Uterus (tissue), 2 donors: ENCODE data around the gene CNTNAP4.

ENCODE experiments used
- POLR2A ChIP-seq, 2 donors: fragments of 450-650 bp; IDR thresholded peaks; one replicate each; pipeline ENCODE4 v1.6.1; 2016; ENCODE audit warnings: antibody characterized with exemption in 2 of 2, mild to moderate bottlenecking in 1 of 2, moderate library complexity in 1 of 2
- TF ChIP-seq, protein P1 (sequence below), 4 experiments: fragments of 200-600 bp in 2 of 4; fragments of 450-650 bp in 2 of 4; sonication (generic) in 2 of 4; IDR thresholded peaks; one replicate each; pipeline ENCODE4 v1.5.1; 2016 to 2019; ENCODE audit warnings: antibody characterized with exemption in 4 of 4, mild to moderate bottlenecking in 2 of 4, moderate library complexity in 1 of 4

DNA sequence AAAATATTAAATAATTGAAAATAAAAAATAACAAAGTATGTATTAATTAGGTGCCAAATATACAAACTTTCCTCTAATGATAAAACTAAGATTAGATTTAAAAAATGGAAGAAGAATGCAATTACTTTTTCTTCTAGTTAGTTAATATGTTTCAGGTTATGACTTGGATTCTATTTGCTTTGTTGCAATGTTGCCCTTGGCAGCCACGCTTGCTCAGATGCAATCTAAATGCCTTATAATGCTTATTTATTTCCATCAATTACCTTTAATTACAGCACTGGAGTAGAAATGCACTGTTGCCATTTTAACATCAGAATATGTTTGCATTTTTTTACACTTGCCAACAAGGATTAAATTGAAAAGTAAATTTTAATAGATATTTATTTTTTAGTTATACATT lies 263.9 kb downstream of the CNTNAP4 start:
- TF ChIP-seq, protein P1, sequence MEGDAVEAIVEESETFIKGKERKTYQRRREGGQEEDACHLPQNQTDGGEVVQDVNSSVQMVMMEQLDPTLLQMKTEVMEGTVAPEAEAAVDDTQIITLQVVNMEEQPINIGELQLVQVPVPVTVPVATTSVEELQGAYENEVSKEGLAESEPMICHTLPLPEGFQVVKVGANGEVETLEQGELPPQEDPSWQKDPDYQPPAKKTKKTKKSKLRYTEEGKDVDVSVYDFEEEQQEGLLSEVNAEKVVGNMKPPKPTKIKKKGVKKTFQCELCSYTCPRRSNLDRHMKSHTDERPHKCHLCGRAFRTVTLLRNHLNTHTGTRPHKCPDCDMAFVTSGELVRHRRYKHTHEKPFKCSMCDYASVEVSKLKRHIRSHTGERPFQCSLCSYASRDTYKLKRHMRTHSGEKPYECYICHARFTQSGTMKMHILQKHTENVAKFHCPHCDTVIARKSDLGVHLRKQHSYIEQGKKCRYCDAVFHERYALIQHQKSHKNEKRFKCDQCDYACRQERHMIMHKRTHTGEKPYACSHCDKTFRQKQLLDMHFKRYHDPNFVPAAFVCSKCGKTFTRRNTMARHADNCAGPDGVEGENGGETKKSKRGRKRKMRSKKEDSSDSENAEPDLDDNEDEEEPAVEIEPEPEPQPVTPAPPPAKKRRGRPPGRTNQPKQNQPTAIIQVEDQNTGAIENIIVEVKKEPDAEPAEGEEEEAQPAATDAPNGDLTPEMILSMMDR (IDR thresholded peaks at IDR 0.05) = no peak
- no peak for TF ChIP-seq POLR2A (IDR thresholded peaks at IDR 0.05)
